ENCODE results near the gene PTPRK. TPM values are rescaled to one million over a fixed set of nuclear protein-coding genes. Genes with fewer than 3 reads are reported as not detected.

Gene PTPRK
- total RNA-seq (2021) = 82.5 and 89.3 TPM in 2 replicates
- percentile 94 among the genes with signal in this experiment for Bru-seq, nascent RNA
- percentile 83 among the genes with signal in this experiment for BruChase-seq, experiment 1, labeled RNA remaining after a 2-hour chase
- BruChase-seq, experiment 2, labeled RNA remaining after a 6-hour chase = percentile 75 among the genes with signal in this experiment
- long read RNA-seq, full-length matches to known transcripts = 35 of 123 reads
- long read RNA-seq, partial matches to known transcripts = 7 of 123 reads
- long read RNA-seq, other reads (novel, unspliced or antisense) = 81 of 123 reads

GRCh38 chr6:128520436-128521281 lies at the start of gene PTPRK:
PTPRK (minus strand) TSS chr6:128520599; CDS start chr6:128520358, 241 bp downstream.
- peak within 1 kb of the TSS; percentile 91 for H3K27ac ChIP-seq
- peak; percentile 94 for DNase-seq

GRCh38 chr6:128567029-128567428 lies 46.6 kb upstream of the PTPRK start:
- DNase-seq = no peak
- CTCF ChIA-PET = no interaction called here
- Histone ChIP-seq H3K79me2 (ENCODE audit: low read depth) (no peaks in the 10 kb centered on the region), H3K4me3 (no peak overlapping the region), H2AFZ (no peak overlapping the region), H3K36me3 (ENCODE audit: low read depth) (no peaks in the 10 kb centered on the region; the same call in 1 of the 2 replicates), H3K9me2 (ENCODE audit: insufficient read depth) (no peaks in the 10 kb centered on the region), H4K20me1 (ENCODE audit: insufficient read depth) (no peaks in the 10 kb centered on the region), H3K27me3 (ENCODE audit: insufficient read depth, low read depth) (no peaks in the 10 kb centered on the region), H3K27ac (no peak overlapping the region), H3K4me1 (replicated peaks; ENCODE audit: insufficient read depth) (peaks cover 37% of the 10 kb centered on the region), H3F3A (ENCODE audit: insufficient read depth, low read depth) (peaks cover 35% of the 10 kb centered on the region), H3K9me3 (ENCODE audit: insufficient read depth, low read depth) (peaks cover 16% of the 10 kb centered on the region; the same call in 1 of the 2 replicates), H3K4me2 (no peak overlapping the region)
- TF ChIP-seq EZH2 (IDR thresholded peaks at IDR 0.05; ENCODE audit: low read depth) (no peak), CTCF (conservative IDR thresholded peaks at IDR 0.05) (no peak)
- intact Hi-C loops (cut with micrococcal nuclease; ENCODE audit: unreplicated experiment) = no loop called here
- POLR2A ChIA-PET (ENCODE audit: unreplicated experiment) = no interaction called here
- BruUV-seq (replicated peaks) = no TSS peak

More at GRCh38 chr6:128520436-128521281, at the start of gene PTPRK:
- peaks cover 47% of the 10 kb centered on the region for H3K4me1 ChIP-seq (replicated peaks; ENCODE audit: insufficient read depth)
- ChIA-PET CTCF (interaction anchor here (0.6 to 1.0 kb wide), 9 partner anchors 10 to 703 kb away, joined by 3 to 9 read pairs (median 5); no protein-coding TSS in a partner anchor), POLR2A (ENCODE audit: unreplicated experiment) (interaction anchor here (0.5 to 1.1 kb wide), 12 partner anchors 9 to 1070 kb away, joined by 3 to 23 read pairs (median 4); no protein-coding TSS in a partner anchor)
- H3K9me2 ChIP-seq (ENCODE audit: insufficient read depth) = no peaks in the 10 kb centered on the region
- no peak for TF ChIP-seq EZH2 (IDR thresholded peaks at IDR 0.05; ENCODE audit: low read depth)
- TF ChIP-seq CTCF (conservative IDR thresholded peaks at IDR 0.05) = peak; percentile 24; the same call in 1 of the 2 replicates
- H4K20me1 ChIP-seq (ENCODE audit: insufficient read depth) = peaks cover 16% of the 10 kb centered on the region; the same call in 1 of the 2 replicates
- H3F3A ChIP-seq (ENCODE audit: insufficient read depth, low read depth) = peaks cover 25% of the 10 kb centered on the region
- BruUV-seq (replicated peaks) = TSS peak; percentile 90
- H3K79me2 ChIP-seq (ENCODE audit: low read depth) = peaks cover 44% of the 10 kb centered on the region
- no peaks in the 10 kb centered on the region for H3K27me3 ChIP-seq (ENCODE audit: insufficient read depth, low read depth)
- H3K9me3 ChIP-seq (ENCODE audit: insufficient read depth, low read depth) = no peaks in the 10 kb centered on the region
- H3K4me3 ChIP-seq = peak within 1 kb of the TSS; percentile 81
- intact Hi-C loops (cut with micrococcal nuclease; ENCODE audit: unreplicated experiment) = loop anchor here (1.0 to 5.0 kb wide), 7 partner anchors 50 to 972 kb away; no protein-coding TSS in a partner anchor
- peak within 1 kb of the TSS; percentile 95 for H2AFZ ChIP-seq
- no peaks in the 10 kb centered on the region for H3K36me3 ChIP-seq (ENCODE audit: low read depth)
- peak within 1 kb of the TSS; percentile 92 for H3K4me2 ChIP-seq

- no peaks in the 10 kb centered on the region for H3K79me2 ChIP-seq (ENCODE audit: low read depth)
- CTCF ChIA-PET = no interaction called here
- no peaks in the 10 kb centered on the region for H3K36me3 ChIP-seq (ENCODE audit: low read depth)
- H3K4me3 ChIP-seq = no peak overlapping the region
- DNase-seq = no peak
- H3K9me3 ChIP-seq (ENCODE audit: insufficient read depth, low read depth) = 0 out of 2 replicates have a peak, but pooled peaks cover 5% of the 10 kb centered on the region
- H3K27ac ChIP-seq = no peak overlapping the region
- H3K4me2 ChIP-seq = no peak overlapping the region
- no peaks in the 10 kb centered on the region; the same call in 1 of the 2 replicates for H3K9me2 ChIP-seq (ENCODE audit: insufficient read depth)
- TF ChIP-seq EZH2 (IDR thresholded peaks at IDR 0.05; ENCODE audit: low read depth) (no peak), CTCF (conservative IDR thresholded peaks at IDR 0.05) (no peak)
- no peaks in the 10 kb centered on the region for H4K20me1 ChIP-seq (ENCODE audit: insufficient read depth)
- POLR2A ChIA-PET (ENCODE audit: unreplicated experiment) = no interaction called here
- H3F3A ChIP-seq (ENCODE audit: insufficient read depth, low read depth) = no peaks in the 10 kb centered on the region
- no peak overlapping the region for H2AFZ ChIP-seq
- BruUV-seq (replicated peaks) = no TSS peak
- H3K27me3 ChIP-seq (ENCODE audit: insufficient read depth, low read depth) = no peaks in the 10 kb centered on the region
- intact Hi-C loops (cut with micrococcal nuclease; ENCODE audit: unreplicated experiment) = no loop called here
- no peaks in the 10 kb centered on the region for H3K4me1 ChIP-seq (replicated peaks; ENCODE audit: insufficient read depth)
Measured at GRCh38 chr6:128560966-128561365, 40.6 kb upstream of the PTPRK start.
